ENCODE results near the gene PAN3. TPM values are rescaled to one million over a fixed set of nuclear protein-coding genes. Genes with fewer than 3 reads are reported as not detected.
"Not testable (repeated sequence)": the region's sequence is repeated elsewhere in the genome, so short reads cannot be mapped to it uniquely, and the experiment has no call there.

PAN3 gene
- total RNA-seq: 10 to 100 TPM; 51.4 to 53.4 TPM

GRCh38 chr13:28138012-28138755 is at the start of gene PAN3:
PAN3 (plus strand) TSS chr13:28138545; CDS start chr13:28138658, 113 bp downstream.
- H3K36me3 Mint-ChIP-seq: peaks cover 10% of the 10 kb centered on the region
- H3K27me3 Mint-ChIP-seq: no peaks in the 10 kb centered on the region
- POLR2A ChIA-PET: interaction anchor here (0.6 to 1.5 kb wide), 14 partner anchors 10 to 713 kb away, joined by 3 to 5 read pairs (median 3); partner anchors contain the start of genes POLR1D and POMP
- peaks cover 36% of the 10 kb centered on the region for H3K4me1 Mint-ChIP-seq
- ATAC-seq (ENCODE audit: low read depth) (peak; percentile 59), DNase-seq (peak; percentile 94)
- peak within 1 kb of the TSS; percentile 86 for H3K4me3 Mint-ChIP-seq
- H3K9me3 Mint-ChIP-seq: no peaks in the 10 kb centered on the region
- H3K27ac Mint-ChIP-seq: peak within 1 kb of the TSS; percentile 94

- POLR2A ChIA-PET: no interaction called here
- peaks cover 16% of the 10 kb centered on the region for H3K27me3 Mint-ChIP-seq
- no peaks in the 10 kb centered on the region for H3K36me3 Mint-ChIP-seq
- H3K9me3 Mint-ChIP-seq: peaks cover 2% of the 10 kb centered on the region
- H3K4me1 Mint-ChIP-seq: no peaks in the 10 kb centered on the region
- H3K4me3 Mint-ChIP-seq: no peak overlapping the region
- no peak overlapping the region for H3K27ac Mint-ChIP-seq
- no peak for ATAC-seq (ENCODE audit: low read depth)
- DNase-seq: no peak
These were observed 49.3 kb upstream of the PAN3 start for GRCh38 chr13:28089065-28089464.

GRCh38 chr13:28092431-28092830 is 45.9 kb upstream of the PAN3 start:
- Mint-ChIP-seq H3K4me3 (no peak overlapping the region), H3K27me3 (peaks cover 41% of the 10 kb centered on the region), H3K9me3 (peaks cover 2% of the 10 kb centered on the region), H3K36me3 (no peaks in the 10 kb centered on the region), H3K4me1 (no peaks in the 10 kb centered on the region), H3K27ac (no peak overlapping the region)
- no peak for ATAC-seq (ENCODE audit: low read depth)
- POLR2A ChIA-PET: no interaction called here
- DNase-seq: no peak

- Mint-ChIP-seq H3K27me3 (peaks cover 50% of the 10 kb centered on the region), H3K36me3 (peaks cover 2% of the 10 kb centered on the region), H3K9me3 (peaks cover 2% of the 10 kb centered on the region), H3K4me1 (no peaks in the 10 kb centered on the region), H3K4me3 (no peak overlapping the region), H3K27ac (no peak overlapping the region)
- DNase-seq (no peak), ATAC-seq (ENCODE audit: low read depth) (no peak)
- POLR2A ChIA-PET: no interaction called here
These were observed 44.5 kb upstream of the PAN3 start for GRCh38 chr13:28093881-28094280.

- peaks cover 54% of the 10 kb centered on the region for H3K27me3 Mint-ChIP-seq
- ATAC-seq (ENCODE audit: low read depth) (no peak), DNase-seq (no peak)
- no peak overlapping the region for H3K4me3 Mint-ChIP-seq
- no peak overlapping the region for H3K27ac Mint-ChIP-seq
- H3K4me1 Mint-ChIP-seq: no peaks in the 10 kb centered on the region
- POLR2A ChIA-PET: no interaction called here
- peaks cover 3% of the 10 kb centered on the region for H3K36me3 Mint-ChIP-seq
- peaks cover 2% of the 10 kb centered on the region for H3K9me3 Mint-ChIP-seq
These were observed 44.0 kb upstream of the PAN3 start for GRCh38 chr13:28094306-28094705.

GRCh38 chr13:28097503-28097902 is 40.8 kb upstream of the PAN3 start:
- DNase-seq (no peak), ATAC-seq (ENCODE audit: low read depth) (no peak)
- Mint-ChIP-seq H3K4me3 (no peak overlapping the region), H3K27ac (no peak overlapping the region), H3K36me3 (peaks cover 3% of the 10 kb centered on the region), H3K27me3 (peaks cover 75% of the 10 kb centered on the region), H3K4me1 (peaks cover 4% of the 10 kb centered on the region), H3K9me3 (no peaks in the 10 kb centered on the region)
- POLR2A ChIA-PET: no interaction called here

GRCh38 chr13:28099396-28100149 is 38.8 kb upstream of the PAN3 start:
- POLR2A ChIA-PET: no interaction called here
- ATAC-seq (ENCODE audit: low read depth) (no peak), DNase-seq (no peak)
- no peaks in the 10 kb centered on the region for H3K9me3 Mint-ChIP-seq
- peaks cover 4% of the 10 kb centered on the region for H3K4me1 Mint-ChIP-seq
- H3K27me3 Mint-ChIP-seq: peaks cover 74% of the 10 kb centered on the region
- H3K4me3 Mint-ChIP-seq: peak overlapping the region; percentile 64
- peaks cover 3% of the 10 kb centered on the region for H3K36me3 Mint-ChIP-seq
- no peak overlapping the region for H3K27ac Mint-ChIP-seq

GRCh38 chr13:28100150-28101121 is 37.9 kb upstream of the PAN3 start, which contains the start of gene FLT3:
FLT3 (minus strand) TSS chr13:28100576; CDS start chr13:28100510, 66 bp downstream.
- Mint-ChIP-seq H3K9me3 (no peaks in the 10 kb centered on the region), H3K27ac (no peak within 1 kb of the TSS), H3K27me3 (peaks cover 67% of the 10 kb centered on the region), H3K4me3 (peak within 1 kb of the TSS; percentile 64), H3K4me1 (peaks cover 4% of the 10 kb centered on the region), H3K36me3 (peaks cover 3% of the 10 kb centered on the region)
- DNase-seq: peak; percentile 51
- ATAC-seq (ENCODE audit: low read depth): peak; percentile 71
- POLR2A ChIA-PET: no interaction called here

- H3K4me3 Mint-ChIP-seq; ATAC-seq (ENCODE audit: low read depth); DNase-seq; H3K9me3 Mint-ChIP-seq; POLR2A ChIA-PET; H3K4me1 Mint-ChIP-seq; H3K27ac Mint-ChIP-seq; H3K36me3 Mint-ChIP-seq: not testable (repeated sequence)
- peaks cover 56% of the 10 kb centered on the region for H3K27me3 Mint-ChIP-seq
These were observed 36.5 kb upstream of the PAN3 start for GRCh38 chr13:28101886-28102285.

GRCh38 chr13:28106976-28107375 is 31.4 kb upstream of the PAN3 start:
- POLR2A ChIA-PET: no interaction called here
- H3K9me3 Mint-ChIP-seq: no peaks in the 10 kb centered on the region
- no peak overlapping the region for H3K27ac Mint-ChIP-seq
- no peak overlapping the region for H3K4me3 Mint-ChIP-seq
- peaks cover 13% of the 10 kb centered on the region for H3K27me3 Mint-ChIP-seq
- H3K36me3 Mint-ChIP-seq: no peaks in the 10 kb centered on the region
- no peaks in the 10 kb centered on the region for H3K4me1 Mint-ChIP-seq
- DNase-seq: no peak
- ATAC-seq (ENCODE audit: low read depth): no peak

- ATAC-seq (ENCODE audit: low read depth): no peak
- POLR2A ChIA-PET: no interaction called here
These were observed 27.9 kb upstream of the PAN3 start for GRCh38 chr13:28110414-28110813.

GRCh38 chr13:28116736-28117135 is 21.6 kb upstream of the PAN3 start:
- ATAC-seq (ENCODE audit: low read depth): no peak
- Mint-ChIP-seq H3K9me3 (no peaks in the 10 kb centered on the region), H3K27me3 (peaks cover 18% of the 10 kb centered on the region), H3K4me1 (no peaks in the 10 kb centered on the region), H3K4me3 (no peak overlapping the region), H3K36me3 (no peaks in the 10 kb centered on the region), H3K27ac (no peak overlapping the region)
- no peak for DNase-seq
- POLR2A ChIA-PET: no interaction called here

More at GRCh38 chr13:28110414-28110813, 27.9 kb upstream of the PAN3 start:
- Mint-ChIP-seq H3K9me3 (no peaks in the 10 kb centered on the region), H3K27ac (no peak overlapping the region), H3K36me3 (no peaks in the 10 kb centered on the region), H3K4me1 (no peaks in the 10 kb centered on the region), H3K27me3 (no peaks in the 10 kb centered on the region), H3K4me3 (no peak overlapping the region)
- no peak for DNase-seq

Measured in activated naive CD8-positive, alpha-beta T cell treated with anti-CD3 and anti-CD28 coated beads, Interleukin-2, amount 10 ng/mL, durations not matched to agents 7 days and 5 days (primary cell).